HEK293 (cell line): ENCODE results near the gene PCK1.

Experiments used
- CTCF ChIA-PET: fragments of 350-600 bp; formaldehyde crosslinking; extraction: SDS; loops from one replicate; lab custom pipeline; 2021; ENCODE audit warnings: antibody characterized with exemption; lab: Yijun Ruan, JAX
- POLR2A ChIA-PET: fragments of 300-600 bp; formaldehyde crosslinking; extraction: SDS; loops from one replicate; lab custom pipeline; 2020; ENCODE audit warnings: antibody characterized with exemption, inconsistent platforms; lab: Yijun Ruan, JAX
- H3K27ac ChIP-seq: fragments of 200-500 bp; sonication (Bioruptor generic); 2 replicates; pipeline ENCODE4 v1.5.1; 2014; ENCODE audit warnings: low read depth, low read length, control low read depth, inconsistent platforms; ENCODE audit errors: extremely low read depth
- H3K36me3 ChIP-seq, 2 experiments: fragments of 200-500 bp in 1 of 2; sonication (Bioruptor generic) in 1 of 2; 1 replicate in 1 of 2; 2 replicates in 1 of 2; pipeline ENCODE4 v1.5.1; 2014 to 2017; ENCODE audit warnings: inconsistent platforms in 2 of 2, low read length in 2 of 2; ENCODE audit not compliant: control insufficient read depth in 2 of 2, insufficient read depth in 1 of 2
- H3K4me1 ChIP-seq: fragments of 200-500 bp; sonication (Bioruptor generic); 2 replicates; pipeline ENCODE4 v1.5.1; 2014; ENCODE audit warnings: mild to moderate bottlenecking, low read length, inconsistent platforms; ENCODE audit not compliant: control insufficient read depth, insufficient read depth
- H3K4me3 ChIP-seq: 2 replicates; pipeline ENCODE4 v1.5.1; 2011; ENCODE audit warnings: low read depth, mild to moderate bottlenecking, control low read depth, low read length, moderate library complexity
- H3K9me3 ChIP-seq: fragments of 200-500 bp; sonication (Bioruptor generic); 2 replicates; pipeline ENCODE4 v1.5.1; 2014; ENCODE audit warnings: low read depth, low read length, inconsistent platforms; ENCODE audit not compliant: control insufficient read depth, insufficient read depth
- ZNF121 ChIP-seq: fragments of 450-650 bp; formaldehyde crosslinking; IDR thresholded peaks from 2 replicates; pipeline ENCODE4 v1.5.1; 2016; ENCODE audit warnings: missing biosample characterization, missing genetic modification characterization
- ZNF521 ChIP-seq: fragments of 450-650 bp; formaldehyde crosslinking; IDR thresholded peaks from 2 replicates; pipeline ENCODE4 v1.5.1; 2017; ENCODE audit warnings: missing biosample characterization, mild to moderate bottlenecking, missing genetic modification characterization
- ZNF624 ChIP-seq: fragments of 450-650 bp; formaldehyde crosslinking; IDR thresholded peaks from 2 replicates; pipeline ENCODE4 v1.5.1; 2017; ENCODE audit warnings: missing biosample characterization, missing genetic modification characterization
- ZNF677 ChIP-seq: fragments of 450-650 bp; IDR thresholded peaks from 2 replicates; pipeline ENCODE4 v1.5.0; 2018; ENCODE audit warnings: missing biosample characterization, mild to moderate bottlenecking, missing genetic modification characterization, moderate library complexity

Gene PCK1

DNA sequence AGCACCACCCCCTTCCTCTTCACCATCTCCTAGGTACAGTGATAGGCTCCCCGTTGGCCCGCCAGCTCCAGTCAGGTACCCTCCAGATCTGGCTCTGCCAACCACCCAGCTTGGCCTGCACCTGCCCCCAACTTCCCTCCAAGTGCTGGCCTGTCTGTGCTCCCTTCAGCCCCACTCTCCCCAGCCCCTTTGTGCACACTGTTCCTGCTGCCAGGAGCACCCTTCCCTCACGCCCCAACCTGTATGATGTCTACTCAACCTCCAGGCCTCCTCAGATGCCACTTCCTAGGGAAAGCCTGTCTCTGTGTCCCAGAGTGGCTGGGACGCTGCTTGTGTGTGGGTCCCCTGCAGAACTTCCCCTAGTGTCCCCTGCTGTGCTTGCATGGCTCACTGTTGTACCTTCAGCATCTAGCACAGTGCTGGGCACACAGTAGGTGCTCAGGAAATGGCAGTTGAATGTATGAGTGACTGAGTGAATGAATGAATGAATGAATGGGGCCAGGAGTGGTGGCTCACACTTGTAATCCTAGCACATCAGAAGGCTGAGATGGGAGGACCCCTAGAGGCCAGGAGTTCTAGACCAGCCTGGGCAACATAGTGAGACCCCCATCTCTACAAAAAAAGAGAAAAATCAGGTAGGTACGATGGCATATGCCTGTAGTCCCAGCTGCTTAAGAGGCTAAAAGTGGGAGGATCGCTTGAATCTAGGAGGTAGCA is 56.3 kb downstream of the PCK1 start:
- POLR2A ChIA-PET = no interaction called here
- CTCF ChIA-PET = interaction anchor here (0.6 to 1.4 kb wide), 2 partner anchors 116 to 470 kb away, joined by 3 to 5 read pairs; no protein-coding TSS in a partner anchor

More for the DNA sequence above, 56.3 kb downstream of the PCK1 start:
- H3K27ac ChIP-seq = no peak overlapping the region
- TF ChIP-seq ZNF121 (tag by site-specific recombination) = peak; percentile 77
- no peak for TF ChIP-seq ZNF624
- TF ChIP-seq ZNF521 (tag by site-specific recombination) = no peak
- TF ChIP-seq ZNF677 = no peak
- TF ChIP-seq, all 188 proteins: peak for 1
- peaks cover 3% of the 10 kb centered on the region; the same call in 1 of the 2 replicates for H3K4me1 ChIP-seq
- no peaks in the 10 kb centered on the region for H3K36me3 ChIP-seq
- no peaks in the 10 kb centered on the region for H3K9me3 ChIP-seq
- H3K4me3 ChIP-seq = no peak overlapping the region
